WERI-Rb-1 (cell line): ENCODE data around the gene MTCH2.

Experiments
- DNase-seq: peaks from one replicate; pipeline ENCODE4 v3.0.0-alpha.2; 2020
- H3K27ac ChIP-seq: fragments of 250-450 bp; sonication (Bioruptor Pico); 2 replicates; pipeline ENCODE4 v1.5.1; 2020; ENCODE audit warnings: mild to moderate bottlenecking, moderate library complexity
- H3K27me3 ChIP-seq: fragments of 250-450 bp; sonication (Bioruptor Pico); 2 replicates; pipeline ENCODE4 v1.5.1; 2021; ENCODE audit warnings: mild to moderate bottlenecking, low read depth, moderate library complexity; ENCODE audit not compliant: insufficient read depth, severe bottlenecking
- H3K36me3 ChIP-seq: fragments of 250-450 bp; sonication (Bioruptor Pico); 2 replicates; pipeline ENCODE4 v1.5.1; 2020; ENCODE audit warnings: mild to moderate bottlenecking, moderate library complexity
- H3K4me3 ChIP-seq: 2 replicates; pipeline ENCODE4 v1.5.1; 2011; ENCODE audit warnings: low read depth, mild to moderate bottlenecking, control low read depth, low read length
- H3K9me3 ChIP-seq: fragments of 250-450 bp; sonication (Bioruptor Pico); 2 replicates; pipeline ENCODE4 v1.5.1; 2021; ENCODE audit warnings: mild to moderate bottlenecking, moderate library complexity; ENCODE audit not compliant: severe bottlenecking
- CTCF ChIP-seq: IDR thresholded peaks from 2 replicates; pipeline ENCODE4 v1.5.1; 2011; ENCODE audit warnings: low read depth, mild to moderate bottlenecking, control low read depth, inconsistent platforms, low read length

The MTCH2 gene

GRCh38 chr11:47592970-47593369, 49.4 kb downstream of the MTCH2 start:
- no peaks in the 10 kb centered on the region for H3K9me3 ChIP-seq
- H3K27me3 ChIP-seq = peaks cover 8% of the 10 kb centered on the region
- no peaks in the 10 kb centered on the region for H3K36me3 ChIP-seq
- no peak for TF ChIP-seq CTCF
- no peak for DNase-seq
- H3K27ac ChIP-seq = no peak overlapping the region
- H3K4me3 ChIP-seq = no peak overlapping the region

- H3K27me3 ChIP-seq = peaks cover 8% of the 10 kb centered on the region
- no peak for DNase-seq
- no peak for TF ChIP-seq CTCF
- no peaks in the 10 kb centered on the region for H3K9me3 ChIP-seq
- H3K36me3 ChIP-seq = no peaks in the 10 kb centered on the region
- H3K4me3 ChIP-seq = no peak overlapping the region
- H3K27ac ChIP-seq = no peak overlapping the region
These were observed 50.1 kb downstream of the MTCH2 start for GRCh38 chr11:47592251-47592650.

GRCh38 chr11:47591764-47592163, 50.6 kb downstream of the MTCH2 start:
- no peak for TF ChIP-seq CTCF
- H3K4me3 ChIP-seq = no peak overlapping the region
- DNase-seq = no peak

GRCh38 chr11:47589977-47590861, 52.1 kb downstream of the MTCH2 start:
- Histone ChIP-seq H3K9me3 (no peaks in the 10 kb centered on the region), H3K36me3 (peaks cover 3% of the 10 kb centered on the region; the same call in 1 of the 2 replicates), H3K27ac (no peak overlapping the region), H3K27me3 (peaks cover 8% of the 10 kb centered on the region), H3K4me3 (no peak overlapping the region)
- no peak for TF ChIP-seq CTCF
- DNase-seq = no peak

More at GRCh38 chr11:47591764-47592163, 50.6 kb downstream of the MTCH2 start:
- no peak overlapping the region for H3K27ac ChIP-seq
- H3K36me3 ChIP-seq = no peaks in the 10 kb centered on the region
- H3K27me3 ChIP-seq = peaks cover 8% of the 10 kb centered on the region
- H3K9me3 ChIP-seq = no peaks in the 10 kb centered on the region

GRCh38 chr11:47589584-47589976, 52.8 kb downstream of the MTCH2 start:
- H3K4me3 ChIP-seq = no peak overlapping the region
- TF ChIP-seq CTCF = no peak
- H3K36me3 ChIP-seq = peaks cover 10% of the 10 kb centered on the region; the same call in 1 of the 2 replicates

More at GRCh38 chr11:47589584-47589976, 52.8 kb downstream of the MTCH2 start:
- DNase-seq = no peak
- peaks cover 8% of the 10 kb centered on the region for H3K27me3 ChIP-seq
- no peaks in the 10 kb centered on the region for H3K9me3 ChIP-seq
- no peak overlapping the region for H3K27ac ChIP-seq
